SK-N-SH (cell line): Measurements from ENCODE around the gene STAG3.

ENCODE experiments used
- CTCF ChIP-seq: fragments of 200-600 bp; sonication (generic); IDR thresholded peaks from 2 replicates; pipeline ENCODE4 v1.6.1; 2017; ENCODE audit warnings: antibody characterized with exemption, mild to moderate bottlenecking, moderate library complexity
- EZH2phosphoT487 ChIP-seq: fragments of 200-600 bp; sonication (generic); IDR thresholded peaks from 2 replicates; pipeline ENCODE4 v1.6.1; 2017; ENCODE audit warnings: low read depth, mixed run types, mild to moderate bottlenecking, antibody characterized with exemption, moderate library complexity, borderline replicate concordance
- FOXJ3 ChIP-seq: sonication (generic); formaldehyde crosslinking; IDR thresholded peaks from 2 replicates; pipeline ENCODE4 v1.5.1; 2020; ENCODE audit warnings: mild to moderate bottlenecking, missing genetic modification reagents
- MAX ChIP-seq: IDR thresholded peaks from 2 replicates; pipeline ENCODE4 v1.4.0; 2012; ENCODE audit warnings: low read depth
- REST ChIP-seq: IDR thresholded peaks from 2 replicates; pipeline ENCODE4 v1.6.1; 2012; ENCODE audit warnings: mild to moderate bottlenecking, low read depth, low read length, moderate library complexity
- RXRA ChIP-seq: IDR thresholded peaks from 2 replicates; pipeline ENCODE4 v1.4.0; 2012; ENCODE audit warnings: low read depth, mild to moderate bottlenecking, borderline replicate concordance
- SMC3 ChIP-seq: IDR thresholded peaks from 2 replicates; pipeline ENCODE4 v1.6.1; 2012; ENCODE audit warnings: low read depth, low read length, improper control_type of control experiment
- TAF1 ChIP-seq: IDR thresholded peaks from 2 replicates; pipeline ENCODE4 v1.6.1; 2012; ENCODE audit warnings: low read depth, mild to moderate bottlenecking, low read length, moderate library complexity, borderline replicate concordance
- TCF12 ChIP-seq: IDR thresholded peaks from 2 replicates; pipeline ENCODE4 v1.4.0; 2012

GRCh38 chr7:100152937-100153666, 24.6 kb upstream of the STAG3 start:
- TF ChIP-seq TAF1 = no peak
- TF ChIP-seq CTCF = no peak
- no peak for TF ChIP-seq MAX
- TF ChIP-seq RXRA = no peak
- no peak for TF ChIP-seq REST
- no peak for TF ChIP-seq FOXJ3 (CRISPR knock-in tag)
- no peak for TF ChIP-seq EZH2phosphoT487
- TF ChIP-seq TCF12 = no peak
- TF ChIP-seq SMC3 = no peak
